ENCODE results near the gene ZNF473.

GRCh38 chr19:50047671-50048070 lies 21.9 kb downstream of the ZNF473 start:
- TF ChIP-seq ZNF274 (IDR thresholded peaks at IDR 0.05; ENCODE audit: low read depth, low read length) (no peak), YY1 (IDR thresholded peaks at IDR 0.05; ENCODE audit: insufficient read depth, insufficient read length) (no peak)

Data from NT2/D1 (cell line).